Activated T-cell treated with anti-CD3 and anti-CD28 coated beads, Interleukin-2, amount 50 U/mL, for 4 hours (primary cell): ENCODE data around the gene SLC23A2. TPM values are rescaled to one million over a fixed set of nuclear protein-coding genes. Genes with fewer than 3 reads are reported as not detected.
"Not testable (repeated sequence)": the region's sequence is repeated elsewhere in the genome, so short reads cannot be mapped to it uniquely, and the experiment has no call there.

Experiments used
- ATAC-seq, 2 donors: fragments of 200-7000 bp; cut with Tn5 transposase; one replicate each; pipeline ENCODE4 v1.10.0; 2021
- DNase-seq: peaks from one replicate; pipeline ENCODE4 v3.0.0-alpha.2; 2020
- H3K27me3 Mint-ChIP-seq: one replicate; pipeline ENCODE4 v1.8.0; 2021; ENCODE audit warnings: low read depth, mixed read lengths
- H3K36me3 Mint-ChIP-seq: one replicate; pipeline ENCODE4 v1.8.0; 2022; ENCODE audit warnings: mixed read lengths; ENCODE audit not compliant: insufficient read depth
- H3K4me1 Mint-ChIP-seq: one replicate; pipeline ENCODE4 v1.8.0; 2021; ENCODE audit warnings: low read depth, mixed read lengths
- H3K4me3 Mint-ChIP-seq: one replicate; pipeline ENCODE4 v1.8.0; 2021; ENCODE audit warnings: mild to moderate bottlenecking, moderate library complexity, mixed read lengths
- H3K9me3 Mint-ChIP-seq: one replicate; pipeline ENCODE4 v1.8.0; 2021; ENCODE audit warnings: mixed read lengths
- total RNA-seq, 3 donors: library from RNA; stranded (reverse); gene quantifications; one replicate each; pipeline ENCODE4 v1.2.1, GENCODE V29; 2021

The SLC23A2 gene
- total RNA-seq, 3 donors from 2014 or later: 19.6 to 25.9 (median 20.4) TPM

- no peak for DNase-seq
- peaks cover 4% of the 10 kb centered on the region for H3K36me3 Mint-ChIP-seq
Observed at GRCh38 chr20:4997222-4997621, 4.1 kb downstream of the SLC23A2 start.

DNA sequence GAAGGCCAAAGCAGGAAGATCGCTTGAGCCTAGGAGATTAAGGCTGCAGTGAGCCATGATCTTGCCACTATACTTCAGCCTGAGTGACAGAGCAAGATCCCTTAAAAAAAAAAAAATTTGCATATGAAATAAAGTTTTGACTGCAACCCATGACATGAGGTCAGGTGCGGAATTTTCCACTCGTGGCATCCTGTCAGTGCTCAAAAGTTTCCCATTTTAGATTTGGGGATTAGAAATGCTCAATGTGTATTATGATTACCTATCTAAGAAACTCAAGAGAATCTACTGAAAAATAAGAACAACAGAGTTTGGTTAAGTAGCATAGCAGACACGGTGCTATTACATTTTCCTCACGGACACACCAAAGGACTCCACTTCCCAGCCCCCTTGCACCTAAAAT is 11.7 kb downstream of the SLC23A2 start:
- Mint-ChIP-seq H3K4me3 (no peak overlapping the region), H3K9me3 (no peaks in the 10 kb centered on the region), H3K27me3 (no peaks in the 10 kb centered on the region), H3K36me3 (peaks cover 7% of the 10 kb centered on the region), H3K4me1 (peaks cover 28% of the 10 kb centered on the region)
- no peak for DNase-seq
- no peak for ATAC-seq

More at GRCh38 chr20:4997222-4997621, 4.1 kb downstream of the SLC23A2 start:
- Mint-ChIP-seq H3K4me1 (peaks cover 41% of the 10 kb centered on the region), H3K27me3 (no peaks in the 10 kb centered on the region), H3K9me3 (no peaks in the 10 kb centered on the region), H3K4me3 (no peak overlapping the region)
- ATAC-seq: no peak

DNA sequence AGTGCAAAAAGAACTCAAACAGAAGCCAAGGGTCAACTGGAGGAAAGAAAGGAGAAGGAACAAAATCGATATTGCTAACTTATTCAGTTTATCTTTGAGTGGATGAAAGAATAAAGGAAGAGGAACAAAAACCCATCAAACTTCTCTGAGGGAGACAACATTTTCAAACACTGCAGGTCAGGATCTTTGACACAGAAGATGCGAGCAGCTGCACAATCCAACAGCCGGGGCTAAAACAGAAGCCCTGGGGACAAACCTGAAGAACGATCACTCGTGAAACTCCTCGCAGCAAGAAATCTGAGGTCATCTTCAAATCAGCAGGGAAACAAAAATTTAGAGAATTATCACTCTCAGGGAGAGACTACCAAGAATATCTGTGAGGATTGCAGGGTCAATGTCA is 14.2 kb downstream of the SLC23A2 start:
- ATAC-seq: no peak

DNA sequence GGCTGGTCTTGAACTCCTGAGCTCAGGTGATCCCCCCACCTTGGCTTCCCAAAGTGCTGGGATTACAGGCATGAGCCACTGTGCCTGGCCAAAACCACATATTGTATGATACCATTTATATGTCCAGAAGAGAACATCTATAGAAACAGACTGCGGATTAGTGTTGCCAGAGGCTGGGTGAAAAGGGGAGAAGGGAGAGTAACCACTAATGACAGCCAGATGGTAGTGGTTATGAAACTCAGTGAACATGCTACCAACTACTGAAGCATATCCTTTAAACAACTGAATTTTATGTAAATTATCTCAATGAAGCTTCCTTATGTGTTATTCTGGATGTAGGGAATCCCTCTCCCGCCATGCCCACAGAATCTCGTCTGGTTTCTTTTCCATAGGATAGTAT is 15.7 kb downstream of the SLC23A2 start:
- H3K36me3 Mint-ChIP-seq: peaks cover 7% of the 10 kb centered on the region
- H3K27me3 Mint-ChIP-seq: no peaks in the 10 kb centered on the region
- no peak for ATAC-seq
- H3K9me3 Mint-ChIP-seq: no peaks in the 10 kb centered on the region
- no peak overlapping the region for H3K4me3 Mint-ChIP-seq
- peaks cover 29% of the 10 kb centered on the region for H3K4me1 Mint-ChIP-seq
- DNase-seq: no peak

More for the DNA sequence above, 14.2 kb downstream of the SLC23A2 start:
- Mint-ChIP-seq H3K36me3 (peaks cover 7% of the 10 kb centered on the region), H3K27me3 (no peaks in the 10 kb centered on the region), H3K4me3 (no peak overlapping the region), H3K4me1 (peaks cover 28% of the 10 kb centered on the region), H3K9me3 (no peaks in the 10 kb centered on the region)
- DNase-seq: no peak

- Mint-ChIP-seq H3K36me3 (peaks cover 6% of the 10 kb centered on the region), H3K4me1 (peaks cover 22% of the 10 kb centered on the region), H3K4me3 (no peak overlapping the region), H3K27me3 (no peaks in the 10 kb centered on the region), H3K9me3 (no peaks in the 10 kb centered on the region)
- DNase-seq (no peak), ATAC-seq (no peak)
Observed at GRCh38 chr20:4982281-4982680, 19.0 kb downstream of the SLC23A2 start.

DNA sequence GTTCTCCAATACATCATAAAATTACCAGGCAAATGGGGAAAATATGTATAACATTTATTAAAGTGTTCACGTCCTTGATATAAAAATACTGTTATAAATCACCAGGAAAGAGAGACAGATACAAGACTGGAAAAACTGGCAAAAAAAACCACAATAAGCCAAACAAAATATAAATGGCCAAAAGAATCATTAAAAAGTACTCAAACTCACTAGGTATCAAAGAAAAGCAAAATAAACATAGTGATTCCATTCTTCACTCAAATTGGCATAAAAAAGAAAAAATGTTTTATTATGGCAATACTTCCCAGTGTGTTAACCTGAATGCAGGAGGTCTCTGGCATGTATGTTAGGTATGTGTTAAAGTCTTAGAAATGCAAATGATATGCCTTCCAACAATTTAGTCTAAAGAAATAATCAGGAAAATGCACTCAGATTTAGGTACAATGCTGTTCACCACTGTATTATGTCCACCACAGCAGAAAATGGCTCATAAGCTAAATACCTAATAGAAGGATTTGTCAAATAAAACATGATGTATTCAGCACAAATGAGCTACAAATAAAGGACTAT is 21.4 kb downstream of the SLC23A2 start:
- no peaks in the 10 kb centered on the region for H3K36me3 Mint-ChIP-seq
- no peaks in the 10 kb centered on the region for H3K27me3 Mint-ChIP-seq
- DNase-seq: no peak
- H3K4me1 Mint-ChIP-seq: peaks cover 20% of the 10 kb centered on the region
- ATAC-seq: no peak
- no peak overlapping the region for H3K4me3 Mint-ChIP-seq
- H3K9me3 Mint-ChIP-seq: no peaks in the 10 kb centered on the region

DNA sequence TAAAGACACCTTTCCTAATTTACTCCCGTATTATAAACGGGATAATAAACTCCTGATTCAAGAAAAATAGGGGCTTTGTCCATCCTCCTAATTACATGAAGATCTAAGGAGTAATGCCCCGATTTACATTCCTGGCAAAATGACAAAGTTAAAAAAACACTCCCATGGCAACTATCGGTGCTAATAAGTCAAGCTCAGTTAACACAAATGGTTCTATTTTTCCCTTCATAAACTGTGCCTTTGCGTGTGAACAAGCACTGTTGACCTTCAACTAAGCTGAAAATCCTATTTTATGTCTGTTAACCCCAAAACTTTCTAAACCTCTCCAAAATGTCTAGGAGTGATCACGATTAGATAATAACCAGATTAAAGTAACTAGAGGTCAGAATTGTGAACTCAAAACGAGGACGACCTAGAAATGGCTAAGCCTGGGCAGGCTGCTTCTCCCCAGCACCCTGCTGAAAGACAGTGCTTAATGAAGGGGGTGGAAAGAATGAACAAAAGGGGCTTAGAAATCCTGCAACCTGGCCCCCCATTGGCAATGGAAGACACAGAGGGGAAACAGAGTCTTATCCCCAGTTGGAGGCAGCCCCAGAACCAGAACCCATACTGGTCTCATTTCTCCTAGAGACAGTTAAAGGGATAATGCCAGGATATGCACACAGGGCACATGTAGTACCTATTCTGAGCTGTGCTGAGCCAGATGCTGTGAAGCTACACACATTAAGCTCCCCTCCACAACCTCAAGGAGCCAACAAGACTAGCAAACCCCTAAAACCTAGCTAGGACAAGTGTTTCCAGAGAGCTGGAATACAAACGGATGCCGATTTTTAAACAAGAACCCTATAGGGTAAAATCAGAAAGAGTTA is 23.0 kb downstream of the SLC23A2 start:
- DNase-seq (no peak), ATAC-seq (no peak)
- Mint-ChIP-seq H3K4me3 (no peak overlapping the region), H3K4me1 (peaks cover 27% of the 10 kb centered on the region), H3K36me3 (no peaks in the 10 kb centered on the region), H3K27me3 (no peaks in the 10 kb centered on the region), H3K9me3 (no peaks in the 10 kb centered on the region)

GRCh38 chr20:4976014-4976413 is 25.3 kb downstream of the SLC23A2 start:
- not testable (repeated sequence) for H3K4me3 Mint-ChIP-seq, H3K27me3 Mint-ChIP-seq, DNase-seq, ATAC-seq, H3K36me3 Mint-ChIP-seq, H3K9me3 Mint-ChIP-seq
- peaks cover 34% of the 10 kb centered on the region for H3K4me1 Mint-ChIP-seq

GRCh38 chr20:4973330-4974097 is 27.8 kb downstream of the SLC23A2 start:
- Mint-ChIP-seq H3K36me3 (no peaks in the 10 kb centered on the region), H3K9me3 (no peaks in the 10 kb centered on the region), H3K4me1 (peaks cover 26% of the 10 kb centered on the region), H3K4me3 (peak overlapping the region; percentile 41), H3K27me3 (no peaks in the 10 kb centered on the region)
- no peak for DNase-seq
- ATAC-seq: peak; percentile 73 to 80

DNA sequence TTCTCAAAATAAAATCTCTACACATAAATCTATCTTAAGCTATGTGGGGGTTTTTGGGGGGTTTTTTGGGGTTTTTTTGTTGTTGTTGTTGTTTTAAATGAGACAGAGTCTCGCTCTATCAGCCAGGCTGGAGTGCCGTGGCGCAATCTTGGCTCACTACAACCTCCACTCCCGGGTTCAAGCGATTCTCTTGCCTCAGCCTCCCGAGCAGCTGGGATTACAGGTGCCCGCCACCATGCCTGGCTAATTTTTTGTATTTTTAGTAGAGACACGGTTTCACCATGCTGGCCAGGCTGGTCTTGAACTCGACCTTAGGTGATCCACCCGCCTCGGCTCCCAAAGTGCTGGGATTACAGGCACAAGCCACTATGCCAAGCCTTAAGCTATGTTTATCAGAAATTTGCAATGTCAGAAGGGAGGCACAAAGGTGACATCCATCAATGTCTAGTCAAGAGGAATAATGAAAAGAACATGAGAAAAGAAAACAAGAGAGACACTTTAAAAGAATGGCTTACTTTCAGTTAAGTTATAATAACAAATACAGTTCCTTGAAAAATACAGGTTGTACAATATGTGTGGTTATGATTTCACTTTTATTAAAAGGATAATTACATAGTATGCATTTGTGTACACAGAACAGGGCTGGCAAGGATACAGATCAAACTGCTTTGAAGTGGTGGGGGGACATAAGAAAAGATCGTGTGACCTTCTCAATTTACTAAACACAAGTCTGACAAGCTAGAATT is 28.6 kb downstream of the SLC23A2 start:
- H3K9me3 Mint-ChIP-seq: no peaks in the 10 kb centered on the region
- peaks cover 24% of the 10 kb centered on the region for H3K4me1 Mint-ChIP-seq
- H3K27me3 Mint-ChIP-seq: no peaks in the 10 kb centered on the region
- no peak for ATAC-seq
- no peak overlapping the region for H3K4me3 Mint-ChIP-seq
- H3K36me3 Mint-ChIP-seq: peaks cover 7% of the 10 kb centered on the region
- no peak for DNase-seq

DNA sequence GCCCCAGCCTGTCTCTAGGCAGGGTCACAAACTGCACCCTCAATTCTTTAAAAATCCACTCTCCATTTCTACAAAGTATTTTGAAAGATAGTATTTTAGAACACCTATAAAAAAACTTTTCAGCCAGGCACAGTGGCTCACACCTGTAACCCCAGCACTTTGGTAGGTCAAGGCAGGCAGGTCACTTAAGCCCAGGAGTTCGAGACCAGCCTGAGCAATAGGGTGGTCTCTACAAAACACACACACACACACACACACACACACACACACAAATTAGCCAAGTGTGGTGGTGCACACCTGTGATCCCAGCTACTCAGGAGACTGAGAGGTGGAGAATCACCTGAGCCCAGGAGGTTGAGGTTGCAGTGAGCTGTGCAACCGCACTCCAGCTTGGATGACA is 30.2 kb downstream of the SLC23A2 start:
- Mint-ChIP-seq H3K9me3 (no peaks in the 10 kb centered on the region), H3K4me1 (peaks cover 24% of the 10 kb centered on the region), H3K36me3 (peaks cover 11% of the 10 kb centered on the region), H3K27me3 (no peaks in the 10 kb centered on the region), H3K4me3 (no peak overlapping the region)
- DNase-seq (no peak), ATAC-seq (no peak)

- H3K4me1 Mint-ChIP-seq: peaks cover 3% of the 10 kb centered on the region
- H3K9me3 Mint-ChIP-seq: no peaks in the 10 kb centered on the region
- H3K4me3 Mint-ChIP-seq: no peak overlapping the region
- peaks cover 11% of the 10 kb centered on the region for H3K36me3 Mint-ChIP-seq
- DNase-seq (no peak), ATAC-seq (no peak)
- H3K27me3 Mint-ChIP-seq: no peaks in the 10 kb centered on the region
Observed at GRCh38 chr20:4967752-4968477, 33.4 kb downstream of the SLC23A2 start.

GRCh38 chr20:4966826-4967751 is 34.2 kb downstream of the SLC23A2 start:
- H3K4me1 Mint-ChIP-seq: peaks cover 4% of the 10 kb centered on the region
- no peaks in the 10 kb centered on the region for H3K27me3 Mint-ChIP-seq
- no peak overlapping the region for H3K4me3 Mint-ChIP-seq
- no peak for DNase-seq
- ATAC-seq: no peak
- H3K36me3 Mint-ChIP-seq: peaks cover 14% of the 10 kb centered on the region
- no peaks in the 10 kb centered on the region for H3K9me3 Mint-ChIP-seq
